Neural cell (in vitro differentiated cells): ENCODE measurements around the gene MMP15. TPM values are rescaled to one million over a fixed set of nuclear protein-coding genes. Genes with fewer than 3 reads are reported as not detected.

Source experiments
- H2AFZ ChIP-seq: fragments of 200-600, 300-800 bp; sonication (generic), shearing (Covaris generic); 2 replicates; pipeline ENCODE4 v1.6.0; 2014; ENCODE audit warnings: low read depth, mild to moderate bottlenecking, antibody characterized with exemption, low read length, moderate library complexity
- H3F3A ChIP-seq: fragments of 200-600 bp; shearing (Covaris generic); 2 replicates; pipeline ENCODE4 v1.6.1; 2016; ENCODE audit warnings: mild to moderate bottlenecking, moderate library complexity, mixed read lengths, antibody characterized with exemption, low read length; ENCODE audit not compliant: insufficient read depth, poor library complexity, severe bottlenecking
- H3K27ac ChIP-seq: fragments of 200-600, 300-800 bp; sonication (generic), shearing (Covaris generic); 2 replicates; pipeline ENCODE4 v1.5.1; 2014; ENCODE audit warnings: mild to moderate bottlenecking, low read length, moderate library complexity
- H3K27me3 ChIP-seq: fragments of 300-800, 200-600 bp; sonication (generic), shearing (Covaris generic); 2 replicates; pipeline ENCODE4 v1.6.0; 2014; ENCODE audit warnings: mild to moderate bottlenecking, low read depth, low read length, moderate library complexity; ENCODE audit not compliant: insufficient read depth
- H3K36me3 ChIP-seq: fragments of 300-800, 200-600 bp; sonication (generic), shearing (Covaris generic); 2 replicates; pipeline ENCODE4 v1.5.1; 2014; ENCODE audit warnings: mild to moderate bottlenecking, antibody characterized with exemption, low read length, moderate library complexity; ENCODE audit not compliant: insufficient read depth
- H3K4me2 ChIP-seq: fragments of 300-800, 200-600 bp; sonication (generic), shearing (Covaris generic); 2 replicates; pipeline ENCODE4 v1.6.0; 2014; ENCODE audit warnings: mild to moderate bottlenecking, low read length
- H3K4me3 ChIP-seq: fragments of 300-800, 200-600 bp; sonication (generic), shearing (Covaris generic); 2 replicates; pipeline ENCODE4 v1.5.1; 2014; ENCODE audit warnings: mild to moderate bottlenecking, low read length, moderate library complexity
- H3K79me2 ChIP-seq: fragments of 200-600 bp; shearing (Covaris generic); replicated peaks from 2 replicates; pipeline ENCODE4 v1.6.0; 2014; ENCODE audit warnings: mild to moderate bottlenecking, low read length, moderate library complexity; ENCODE audit not compliant: insufficient read depth
- H3K9ac ChIP-seq: fragments of 300-800, 200-600 bp; sonication (generic), shearing (Covaris generic); 2 replicates; pipeline ENCODE4 v1.6.1; 2016; ENCODE audit warnings: mild to moderate bottlenecking, low read length, mixed read lengths
- H3K9me2 ChIP-seq: fragments of 200-600 bp; shearing (Covaris generic); 2 replicates; pipeline ENCODE4 v1.6.1; 2016; ENCODE audit warnings: mild to moderate bottlenecking, low read length, mixed read lengths; ENCODE audit not compliant: insufficient read depth
- H3K9me3 ChIP-seq: fragments of 200-600, 300-800 bp; sonication (generic), shearing (Covaris generic); 2 replicates; pipeline ENCODE4 v1.6.1; 2016; ENCODE audit warnings: mild to moderate bottlenecking, mixed run types, low read length, moderate library complexity, mixed read lengths
- H4K20me1 ChIP-seq: fragments of 200-600 bp; shearing (Covaris generic); 2 replicates; pipeline ENCODE4 v1.6.1; 2016; ENCODE audit warnings: mild to moderate bottlenecking, mixed run types; ENCODE audit not compliant: insufficient read depth
- EP300 ChIP-seq: fragments of 450-650 bp; conservative IDR thresholded peaks from 2 replicates; pipeline ENCODE4 v1.6.1; 2014; ENCODE audit warnings: antibody characterized with exemption, mild to moderate bottlenecking, moderate library complexity; ENCODE audit not compliant: poor library complexity, severe bottlenecking
- EZH2 ChIP-seq: fragments of 200-600, 300-800 bp; shearing (Covaris generic), sonication (generic); IDR thresholded peaks from 2 replicates; pipeline ENCODE4 v1.6.1; 2014; ENCODE audit warnings: antibody characterized with exemption, low read length, borderline replicate concordance, mild to moderate bottlenecking; ENCODE audit not compliant: insufficient read depth, poor library complexity, severe bottlenecking
- MXI1 ChIP-seq: fragments of 450-650 bp; conservative IDR thresholded peaks from 2 replicates; pipeline ENCODE4 v1.6.1; 2014; ENCODE audit warnings: antibody characterized with exemption, mild to moderate bottlenecking; ENCODE audit not compliant: poor library complexity, severe bottlenecking
- POLR2AphosphoS5 ChIP-seq: IDR thresholded peaks from 2 replicates; pipeline ENCODE4 v1.6.1; 2012
- RAD21 ChIP-seq: fragments of 450-650 bp; conservative IDR thresholded peaks from 2 replicates; pipeline ENCODE4 v1.6.1; 2014; ENCODE audit warnings: antibody characterized with exemption, mild to moderate bottlenecking, moderate library complexity
- SMC3 ChIP-seq: fragments of 450-650 bp; conservative IDR thresholded peaks from 2 replicates; pipeline ENCODE4 v1.6.1; 2014; ENCODE audit warnings: antibody characterized with exemption, mild to moderate bottlenecking, moderate library complexity; ENCODE audit not compliant: poor library complexity
- TAF1 ChIP-seq: IDR thresholded peaks from 2 replicates; pipeline ENCODE4 v1.6.1; 2012; ENCODE audit warnings: low read depth
- polyA plus RNA-seq: library from polyadenylated mRNA; depleted of rRNA; stranded (reverse); fragments of >200 nt; gene quantifications from 2 replicates; pipeline ENCODE4 v1.2.3, GENCODE V29; 2014
- TF ChIP-seq, protein P1 (sequence below): fragments of 450-650 bp; IDR thresholded peaks from 2 replicates; pipeline ENCODE4 v1.5.1; 2014; ENCODE audit warnings: antibody characterized with exemption, mild to moderate bottlenecking, moderate library complexity; ENCODE audit not compliant: poor library complexity, severe bottlenecking
- TF ChIP-seq, protein P2 (sequence below): IDR thresholded peaks from 2 replicates; pipeline ENCODE4 v1.6.1; 2012; ENCODE audit warnings: borderline replicate concordance

Gene MMP15
- polyA plus RNA-seq, 1 donor from 2014 or later: 18.5 TPM

DNA sequence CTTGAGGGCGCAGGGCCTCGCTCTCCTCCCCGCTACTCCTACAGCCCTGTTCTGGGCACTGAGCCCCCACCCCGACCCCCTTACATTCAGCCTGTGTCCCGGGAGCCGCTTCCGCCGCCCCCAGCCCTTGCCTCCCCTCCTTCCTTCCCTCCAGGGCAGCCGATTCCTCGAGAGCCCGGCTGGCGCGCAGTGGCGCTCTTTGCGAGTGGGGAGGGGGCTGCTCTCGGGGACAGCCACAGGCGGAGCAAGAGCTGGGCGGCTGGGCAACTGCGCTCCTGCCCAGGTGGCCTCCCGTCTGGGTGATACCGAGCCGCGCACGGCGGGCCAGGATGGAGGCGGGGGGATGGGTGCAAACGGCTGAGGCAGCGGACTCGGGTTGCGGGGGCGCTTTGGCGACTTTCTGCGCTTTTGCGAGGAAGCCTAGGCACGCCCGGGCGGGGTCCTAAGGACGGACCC, 1.2 kb downstream of the MMP15 start:
- H3K4me3 ChIP-seq: peak overlapping the region; percentile 96
- H3K27me3 ChIP-seq: no peaks in the 10 kb centered on the region
- no peaks in the 10 kb centered on the region for H3K9me3 ChIP-seq
- no peaks in the 10 kb centered on the region for H3K36me3 ChIP-seq
- H3K4me2 ChIP-seq: peak overlapping the region; percentile 80
- peak overlapping the region; percentile 21 for H2AFZ ChIP-seq
- H3K9ac ChIP-seq: peak overlapping the region; percentile 75
- peaks cover 7% of the 10 kb centered on the region for H4K20me1 ChIP-seq
- H3K9me2 ChIP-seq: no peaks in the 10 kb centered on the region
- no peak overlapping the region for H3K27ac ChIP-seq
- no peaks in the 10 kb centered on the region for H3F3A ChIP-seq
- peaks cover 8% of the 10 kb centered on the region for H3K79me2 ChIP-seq
- TF ChIP-seq POLR2AphosphoS5: no peak
- TF ChIP-seq, protein P1, sequence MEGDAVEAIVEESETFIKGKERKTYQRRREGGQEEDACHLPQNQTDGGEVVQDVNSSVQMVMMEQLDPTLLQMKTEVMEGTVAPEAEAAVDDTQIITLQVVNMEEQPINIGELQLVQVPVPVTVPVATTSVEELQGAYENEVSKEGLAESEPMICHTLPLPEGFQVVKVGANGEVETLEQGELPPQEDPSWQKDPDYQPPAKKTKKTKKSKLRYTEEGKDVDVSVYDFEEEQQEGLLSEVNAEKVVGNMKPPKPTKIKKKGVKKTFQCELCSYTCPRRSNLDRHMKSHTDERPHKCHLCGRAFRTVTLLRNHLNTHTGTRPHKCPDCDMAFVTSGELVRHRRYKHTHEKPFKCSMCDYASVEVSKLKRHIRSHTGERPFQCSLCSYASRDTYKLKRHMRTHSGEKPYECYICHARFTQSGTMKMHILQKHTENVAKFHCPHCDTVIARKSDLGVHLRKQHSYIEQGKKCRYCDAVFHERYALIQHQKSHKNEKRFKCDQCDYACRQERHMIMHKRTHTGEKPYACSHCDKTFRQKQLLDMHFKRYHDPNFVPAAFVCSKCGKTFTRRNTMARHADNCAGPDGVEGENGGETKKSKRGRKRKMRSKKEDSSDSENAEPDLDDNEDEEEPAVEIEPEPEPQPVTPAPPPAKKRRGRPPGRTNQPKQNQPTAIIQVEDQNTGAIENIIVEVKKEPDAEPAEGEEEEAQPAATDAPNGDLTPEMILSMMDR: peak; percentile 53

DNA sequence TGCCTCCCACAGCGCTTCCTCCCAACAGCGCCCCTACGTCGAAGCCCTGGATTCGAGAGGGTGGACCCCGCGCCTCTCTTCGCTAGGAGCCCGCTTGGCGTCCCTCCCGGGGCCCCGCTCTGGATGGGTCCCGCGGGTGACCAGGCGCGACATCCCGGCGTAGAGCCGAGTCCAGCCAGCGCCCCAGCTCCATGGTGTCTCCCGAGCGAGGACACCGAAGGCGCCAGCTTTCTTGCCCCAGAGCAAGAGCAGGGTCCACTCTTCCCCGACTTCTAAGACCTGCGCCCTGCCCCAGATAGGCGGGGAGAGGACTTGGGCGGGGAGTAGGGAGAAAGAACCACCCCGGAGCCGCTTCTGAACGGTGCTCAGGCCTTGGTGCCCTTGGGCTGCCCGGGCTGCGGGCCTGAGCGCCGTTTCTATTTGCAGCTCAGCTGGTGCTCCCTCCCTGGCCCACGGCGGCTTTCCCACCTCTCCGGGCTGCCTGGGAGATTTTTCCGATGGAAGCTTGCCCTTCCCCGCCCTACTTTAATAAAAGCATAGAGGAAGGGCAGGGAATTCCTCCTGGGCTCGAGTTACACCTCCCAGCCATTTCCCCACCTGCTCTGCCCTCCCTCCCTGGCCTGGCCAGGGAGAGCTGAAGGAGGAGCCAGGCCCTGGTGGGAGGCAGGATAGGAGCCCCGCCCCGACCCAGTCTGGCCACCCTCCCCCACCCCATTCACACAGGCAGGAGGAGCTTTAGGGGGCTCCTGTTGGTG, 1.8 kb downstream of the MMP15 start:
- Histone ChIP-seq H3K4me3 (peak overlapping the region; percentile 96), H3K4me2 (peak overlapping the region; percentile 80), H3K27me3 (no peaks in the 10 kb centered on the region), H3K9me3 (no peaks in the 10 kb centered on the region), H2AFZ (peak overlapping the region; percentile 21), H3K9me2 (no peaks in the 10 kb centered on the region), H3K79me2 (peaks cover 8% of the 10 kb centered on the region), H3K27ac (no peak overlapping the region), H3K36me3 (no peaks in the 10 kb centered on the region), H3F3A (no peaks in the 10 kb centered on the region), H4K20me1 (peaks cover 7% of the 10 kb centered on the region), H3K9ac (peak overlapping the region; percentile 75)
- TF ChIP-seq SMC3 (no peak), EZH2 (no peak), TAF1 (no peak), MXI1 (no peak), EP300 (no peak), POLR2AphosphoS5 (no peak), RAD21 (no peak)
- TF ChIP-seq, protein P2, sequence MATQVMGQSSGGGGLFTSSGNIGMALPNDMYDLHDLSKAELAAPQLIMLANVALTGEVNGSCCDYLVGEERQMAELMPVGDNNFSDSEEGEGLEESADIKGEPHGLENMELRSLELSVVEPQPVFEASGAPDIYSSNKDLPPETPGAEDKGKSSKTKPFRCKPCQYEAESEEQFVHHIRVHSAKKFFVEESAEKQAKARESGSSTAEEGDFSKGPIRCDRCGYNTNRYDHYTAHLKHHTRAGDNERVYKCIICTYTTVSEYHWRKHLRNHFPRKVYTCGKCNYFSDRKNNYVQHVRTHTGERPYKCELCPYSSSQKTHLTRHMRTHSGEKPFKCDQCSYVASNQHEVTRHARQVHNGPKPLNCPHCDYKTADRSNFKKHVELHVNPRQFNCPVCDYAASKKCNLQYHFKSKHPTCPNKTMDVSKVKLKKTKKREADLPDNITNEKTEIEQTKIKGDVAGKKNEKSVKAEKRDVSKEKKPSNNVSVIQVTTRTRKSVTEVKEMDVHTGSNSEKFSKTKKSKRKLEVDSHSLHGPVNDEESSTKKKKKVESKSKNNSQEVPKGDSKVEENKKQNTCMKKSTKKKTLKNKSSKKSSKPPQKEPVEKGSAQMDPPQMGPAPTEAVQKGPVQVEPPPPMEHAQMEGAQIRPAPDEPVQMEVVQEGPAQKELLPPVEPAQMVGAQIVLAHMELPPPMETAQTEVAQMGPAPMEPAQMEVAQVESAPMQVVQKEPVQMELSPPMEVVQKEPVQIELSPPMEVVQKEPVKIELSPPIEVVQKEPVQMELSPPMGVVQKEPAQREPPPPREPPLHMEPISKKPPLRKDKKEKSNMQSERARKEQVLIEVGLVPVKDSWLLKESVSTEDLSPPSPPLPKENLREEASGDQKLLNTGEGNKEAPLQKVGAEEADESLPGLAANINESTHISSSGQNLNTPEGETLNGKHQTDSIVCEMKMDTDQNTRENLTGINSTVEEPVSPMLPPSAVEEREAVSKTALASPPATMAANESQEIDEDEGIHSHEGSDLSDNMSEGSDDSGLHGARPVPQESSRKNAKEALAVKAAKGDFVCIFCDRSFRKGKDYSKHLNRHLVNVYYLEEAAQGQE: no peak
- TF ChIP-seq, protein P1: no peak
